GM19099 (cell line): ENCODE results near the gene ASL.

Source experiments
- POLR2A ChIP-seq: IDR thresholded peaks from 3 replicates; pipeline ENCODE4 v1.6.1; 2011; ENCODE audit warnings: low read depth; ENCODE audit not compliant: insufficient read length; ENCODE audit errors: extremely low read depth

ASL gene

DNA sequence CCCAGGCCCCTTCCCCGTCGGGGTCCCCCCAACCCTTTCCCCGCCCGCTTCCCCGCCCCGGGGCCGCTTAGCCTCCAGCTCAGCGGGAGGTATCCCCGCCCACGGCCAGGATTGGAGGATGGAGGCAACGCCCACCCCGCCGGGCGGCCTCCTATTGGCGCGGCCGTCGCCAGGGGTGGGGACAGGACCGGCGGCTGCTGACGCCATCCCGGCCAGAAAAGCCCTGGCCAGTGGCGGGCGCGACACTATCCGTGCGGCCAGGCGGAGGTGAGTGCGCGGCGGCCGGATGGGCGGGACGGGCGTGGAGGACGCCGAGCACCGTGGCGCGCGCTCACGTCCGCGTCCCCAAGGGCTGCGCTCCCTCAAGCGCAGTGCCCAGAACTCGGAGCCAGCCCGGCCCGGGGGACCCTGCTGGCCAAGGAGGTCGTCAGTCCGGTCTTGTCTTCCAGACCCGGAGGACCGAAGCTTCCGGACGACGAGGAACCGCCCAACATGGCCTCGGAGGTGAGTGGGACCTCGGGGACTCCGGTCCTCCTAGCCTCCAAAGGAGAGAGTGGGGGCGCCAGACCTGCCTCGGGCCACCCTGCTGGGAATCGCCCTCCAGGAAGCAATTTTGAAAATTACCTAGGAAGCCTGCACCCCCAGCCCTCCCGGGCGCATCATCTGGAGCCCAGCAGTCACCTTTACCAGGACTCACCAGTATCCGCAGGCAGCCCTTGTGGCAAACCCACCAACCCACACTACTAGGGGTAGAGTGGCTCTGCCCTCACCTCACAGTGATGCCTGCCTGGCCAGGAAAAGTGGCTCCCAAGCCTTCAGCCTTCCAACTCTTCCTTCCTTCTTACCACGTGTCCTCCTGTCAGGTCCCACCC is at the start of gene ASL:
TSS of gene ASL (plus strand) at position 230 of the 872 bp plus-strand sequence. CDS start at position 493, 263 bp downstream.
- peak; percentile 91 for TF ChIP-seq POLR2A

GRCh38 chr7:66033471-66034385 is 41.9 kb upstream of the ASL start:
- no peak for TF ChIP-seq POLR2A

DNA sequence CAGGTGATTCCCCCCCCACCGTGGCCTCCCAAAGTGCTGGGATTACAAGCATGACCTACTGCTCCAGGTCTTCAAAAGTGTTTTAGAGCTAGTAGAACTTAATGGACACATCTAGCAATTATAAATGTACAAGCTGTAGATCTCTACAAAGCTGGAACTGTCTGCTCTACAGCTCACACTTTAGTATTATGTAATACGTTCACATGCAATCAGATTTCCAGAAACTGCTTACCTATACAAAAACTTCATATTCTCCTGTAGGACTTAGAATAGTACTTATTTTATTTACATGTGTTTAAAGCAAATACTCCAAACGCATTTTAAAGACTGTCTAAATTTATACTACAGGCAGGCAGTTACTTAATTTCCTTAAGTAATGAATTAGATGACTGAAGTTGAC is 39.2 kb upstream of the ASL start:
- TF ChIP-seq POLR2A = no peak

DNA sequence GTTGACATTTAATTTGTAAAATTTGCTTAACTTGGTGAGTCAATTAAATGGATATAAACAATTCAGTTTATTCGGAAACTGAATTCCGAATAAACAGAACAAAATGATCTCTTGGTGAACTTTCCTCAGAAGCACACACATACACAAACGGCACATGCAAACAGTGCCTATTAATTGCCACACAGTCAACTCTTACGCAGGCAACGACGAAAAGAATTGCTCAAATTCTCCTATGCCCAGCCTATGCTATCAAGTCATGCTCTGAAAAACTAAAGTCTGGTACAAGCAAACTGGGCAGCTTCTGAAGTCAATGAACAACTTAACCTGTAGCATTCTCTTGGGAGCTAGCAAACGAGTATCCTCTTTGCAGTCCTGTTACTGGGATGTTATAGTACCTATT is 38.8 kb upstream of the ASL start:
- TF ChIP-seq POLR2A = no peak

DNA sequence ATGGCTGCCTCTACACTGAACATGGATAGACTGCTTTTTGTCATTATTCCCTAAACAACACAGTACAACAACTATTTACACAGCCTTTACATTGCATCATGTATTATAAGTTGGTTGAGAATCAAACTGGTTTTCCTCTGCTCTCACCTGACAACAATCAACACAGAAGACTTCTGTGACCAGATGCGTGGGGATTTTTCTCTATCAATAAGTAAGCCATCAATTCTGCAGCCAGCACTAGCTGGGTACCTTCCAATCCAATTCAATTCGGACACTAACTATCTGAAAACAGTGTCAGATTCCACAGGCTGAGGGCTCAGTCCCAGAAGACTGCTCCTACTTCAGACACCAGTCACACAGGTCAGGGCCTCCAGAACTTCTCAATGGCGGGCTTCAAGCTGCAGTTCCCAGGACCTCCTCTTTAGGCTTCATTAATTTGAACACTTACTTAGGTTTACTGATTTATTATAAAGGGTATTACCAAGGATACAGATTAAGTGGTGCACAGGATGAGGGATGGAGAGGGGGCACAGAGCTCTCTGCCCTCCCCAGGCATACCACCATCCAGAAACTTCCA is 36.4 kb upstream of the ASL start:
- peak; percentile 34 for TF ChIP-seq POLR2A

GRCh38 chr7:66043681-66044497 is 31.7 kb upstream of the ASL start:
- no peak for TF ChIP-seq POLR2A

- TF ChIP-seq POLR2A = no peak
Measured at GRCh38 chr7:66047426-66047825, 28.2 kb upstream of the ASL start.

DNA sequence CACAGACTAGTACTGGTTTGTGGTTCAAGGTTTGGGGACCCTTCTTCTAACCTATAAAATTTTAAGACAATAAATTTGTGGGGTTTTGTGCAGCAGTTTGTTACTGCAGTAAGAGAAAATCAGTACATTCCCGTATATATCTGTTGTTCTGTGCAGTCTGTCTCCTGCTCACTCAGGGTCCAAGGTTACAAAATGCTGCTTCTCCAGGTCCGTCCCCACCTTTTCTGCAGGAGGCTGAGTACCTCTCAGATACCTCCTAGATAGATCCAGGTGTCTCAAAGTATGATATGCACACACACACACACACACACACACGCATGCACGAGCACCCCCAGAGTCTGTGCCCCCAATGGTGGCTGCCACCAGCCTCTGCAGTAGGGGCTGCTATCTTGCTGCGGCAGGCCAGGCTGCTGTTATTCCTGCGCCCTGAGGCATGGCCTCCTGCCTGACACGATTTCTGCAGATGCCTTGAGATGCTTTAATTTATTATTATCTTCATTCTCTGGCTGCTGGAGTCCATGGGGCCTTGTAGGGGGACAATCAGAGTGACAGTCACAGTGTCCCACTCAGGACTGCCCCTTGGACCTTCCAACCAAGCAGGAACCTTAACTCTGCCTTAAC is 25.2 kb upstream of the ASL start:
- TF ChIP-seq POLR2A = no peak

- no peak for TF ChIP-seq POLR2A
Measured at GRCh38 chr7:66050990-66051448, 24.6 kb upstream of the ASL start.

DNA sequence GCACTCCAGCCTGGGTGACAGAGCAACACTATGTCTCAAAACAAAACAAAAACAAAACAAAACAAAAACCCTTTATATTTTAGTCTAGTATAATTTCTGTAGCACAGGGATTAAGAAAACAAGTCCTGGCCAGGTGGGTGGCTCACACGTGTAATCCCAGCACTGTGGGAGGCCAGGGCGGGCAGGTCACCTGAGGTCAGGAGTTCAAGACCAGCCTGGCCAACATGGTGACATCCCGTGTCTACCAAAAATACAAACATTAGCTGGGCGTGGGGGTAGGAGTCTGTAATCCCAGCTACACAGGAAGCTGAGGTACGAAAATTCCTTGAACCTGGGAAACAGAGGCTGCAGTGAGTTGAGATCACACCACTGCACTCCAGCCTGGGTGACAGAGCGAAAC is 23.2 kb upstream of the ASL start:
- no peak for TF ChIP-seq POLR2A

DNA sequence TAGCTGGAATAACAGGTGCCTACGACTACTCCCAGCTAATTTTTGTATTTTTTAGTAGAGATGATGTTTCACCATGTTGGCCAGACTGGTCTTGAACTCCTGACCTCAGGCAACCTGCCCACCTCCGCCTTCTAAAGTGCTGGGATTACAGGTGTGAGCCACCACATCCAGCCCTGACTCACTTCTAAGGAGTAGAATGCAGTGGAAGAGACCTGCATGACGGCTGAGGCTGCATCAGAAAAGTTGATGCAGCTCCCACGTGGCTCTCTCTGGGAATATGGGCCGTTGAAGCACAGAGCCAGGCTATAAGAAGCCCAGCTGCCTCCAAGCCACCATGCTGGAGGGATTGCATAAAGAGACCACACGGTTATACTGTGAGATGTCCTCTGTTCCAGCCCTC is 21.6 kb upstream of the ASL start:
- no peak for TF ChIP-seq POLR2A

GRCh38 chr7:66055321-66055956 is 20.2 kb upstream of the ASL start:
- no peak for TF ChIP-seq POLR2A

- no peak for TF ChIP-seq POLR2A
Measured at GRCh38 chr7:66060796-66061195, 14.8 kb upstream of the ASL start.
